SK-N-SH (cell line): ENCODE data around the gene RARA.

Experiments used
- CHD2 ChIP-seq: fragments of 150-350 bp; IDR thresholded peaks from 2 replicates; pipeline ENCODE4 v1.6.1; 2018; ENCODE audit warnings: low read length; ENCODE audit not compliant: partially characterized antibody
- EP300 ChIP-seq, 2 experiments: IDR thresholded peaks; 2 replicates each; pipeline versions ENCODE4 v1.4.0 to v1.6.1; 2012; ENCODE audit warnings: borderline replicate concordance in 1 of 2, low read depth in 1 of 2, low read length in 1 of 2
- GABPA ChIP-seq: IDR thresholded peaks from 2 replicates; pipeline ENCODE4 v1.4.0; 2012; ENCODE audit warnings: low read depth, mild to moderate bottlenecking
- NFIC ChIP-seq: IDR thresholded peaks from 2 replicates; pipeline ENCODE4 v1.4.0; 2012; ENCODE audit warnings: borderline replicate concordance
- POLR2AphosphoS5 ChIP-seq: IDR thresholded peaks from 2 replicates; pipeline ENCODE4 v1.6.1; 2012; ENCODE audit warnings: low read depth, low read length
- SIN3A ChIP-seq: IDR thresholded peaks from 2 replicates; pipeline ENCODE4 v1.6.1; 2012; ENCODE audit warnings: low read depth, mild to moderate bottlenecking, low read length, moderate library complexity, borderline replicate concordance
- TAF1 ChIP-seq: IDR thresholded peaks from 2 replicates; pipeline ENCODE4 v1.6.1; 2012; ENCODE audit warnings: low read depth, mild to moderate bottlenecking, low read length, moderate library complexity, borderline replicate concordance
- TCF12 ChIP-seq: IDR thresholded peaks from 2 replicates; pipeline ENCODE4 v1.4.0; 2012
- TF ChIP-seq, protein P1 (sequence below): fragments of 200-600 bp; sonication (generic); IDR thresholded peaks from 2 replicates; pipeline ENCODE4 v1.6.1; 2017; ENCODE audit warnings: antibody characterized with exemption, mild to moderate bottlenecking, moderate library complexity
- TF ChIP-seq, protein P2 (sequence below): IDR thresholded peaks from 2 replicates; pipeline ENCODE4; 2012
- TF ChIP-seq, protein P3 (sequence below): fragments of 150-350 bp; IDR thresholded peaks from 2 replicates; pipeline ENCODE4 v1.6.1; 2017; ENCODE audit warnings: antibody characterized with exemption, low read length, low read depth, borderline replicate concordance

DNA sequence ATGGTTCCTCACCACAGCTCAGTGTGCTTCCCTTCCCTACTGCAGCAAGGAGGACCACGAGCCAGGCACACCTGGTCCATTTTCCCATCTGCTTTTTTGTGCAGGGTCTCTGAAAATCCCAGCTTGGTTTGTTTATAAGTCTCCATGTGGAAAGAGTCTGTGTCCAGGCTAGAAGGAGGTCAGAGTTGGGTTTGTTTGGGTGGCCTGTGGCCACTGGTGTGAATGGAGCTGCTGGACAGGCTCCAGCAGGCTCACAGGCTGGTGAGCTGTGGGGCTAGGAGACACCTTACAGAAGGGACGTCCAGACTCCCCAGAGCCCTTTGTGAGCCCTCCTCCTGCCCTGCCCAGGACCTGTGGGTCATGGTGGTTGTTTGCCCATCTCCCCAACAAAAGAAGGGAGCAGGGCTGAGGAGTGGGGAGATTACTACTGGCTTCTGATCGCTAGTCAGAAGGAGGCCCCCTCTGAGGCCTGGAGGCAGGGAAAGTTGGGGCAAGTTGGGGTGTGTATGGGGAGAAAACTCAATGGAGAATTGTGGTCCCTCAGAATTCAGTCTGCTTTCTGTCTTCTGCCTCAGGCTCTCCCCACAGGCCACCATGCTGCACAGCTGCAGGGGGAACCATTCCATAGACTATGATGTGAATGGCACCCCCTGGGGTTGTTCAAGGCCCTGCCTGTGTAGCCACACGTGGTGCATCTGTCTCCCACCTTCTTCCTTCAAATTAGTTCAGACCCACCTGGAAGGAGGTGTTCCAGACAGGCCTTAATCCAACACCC lies 4.1 kb downstream of the RARA start:
- TF ChIP-seq, protein P1, sequence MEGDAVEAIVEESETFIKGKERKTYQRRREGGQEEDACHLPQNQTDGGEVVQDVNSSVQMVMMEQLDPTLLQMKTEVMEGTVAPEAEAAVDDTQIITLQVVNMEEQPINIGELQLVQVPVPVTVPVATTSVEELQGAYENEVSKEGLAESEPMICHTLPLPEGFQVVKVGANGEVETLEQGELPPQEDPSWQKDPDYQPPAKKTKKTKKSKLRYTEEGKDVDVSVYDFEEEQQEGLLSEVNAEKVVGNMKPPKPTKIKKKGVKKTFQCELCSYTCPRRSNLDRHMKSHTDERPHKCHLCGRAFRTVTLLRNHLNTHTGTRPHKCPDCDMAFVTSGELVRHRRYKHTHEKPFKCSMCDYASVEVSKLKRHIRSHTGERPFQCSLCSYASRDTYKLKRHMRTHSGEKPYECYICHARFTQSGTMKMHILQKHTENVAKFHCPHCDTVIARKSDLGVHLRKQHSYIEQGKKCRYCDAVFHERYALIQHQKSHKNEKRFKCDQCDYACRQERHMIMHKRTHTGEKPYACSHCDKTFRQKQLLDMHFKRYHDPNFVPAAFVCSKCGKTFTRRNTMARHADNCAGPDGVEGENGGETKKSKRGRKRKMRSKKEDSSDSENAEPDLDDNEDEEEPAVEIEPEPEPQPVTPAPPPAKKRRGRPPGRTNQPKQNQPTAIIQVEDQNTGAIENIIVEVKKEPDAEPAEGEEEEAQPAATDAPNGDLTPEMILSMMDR: no peak
- no peak for TF ChIP-seq NFIC
- TF ChIP-seq EP300 (IDR thresholded peaks at IDR 0.05; ENCODE audit: borderline replicate concordance in 1 of 2, low read depth in 1 of 2, low read length in 1 of 2): no peak
- TF ChIP-seq, protein P2, sequence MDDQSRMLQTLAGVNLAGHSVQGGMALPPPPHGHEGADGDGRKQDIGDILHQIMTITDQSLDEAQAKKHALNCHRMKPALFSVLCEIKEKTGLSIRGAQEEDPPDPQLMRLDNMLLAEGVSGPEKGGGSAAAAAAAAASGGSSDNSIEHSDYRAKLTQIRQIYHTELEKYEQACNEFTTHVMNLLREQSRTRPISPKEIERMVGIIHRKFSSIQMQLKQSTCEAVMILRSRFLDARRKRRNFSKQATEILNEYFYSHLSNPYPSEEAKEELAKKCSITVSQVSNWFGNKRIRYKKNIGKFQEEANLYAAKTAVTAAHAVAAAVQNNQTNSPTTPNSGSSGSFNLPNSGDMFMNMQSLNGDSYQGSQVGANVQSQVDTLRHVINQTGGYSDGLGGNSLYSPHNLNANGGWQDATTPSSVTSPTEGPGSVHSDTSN: no peak
- TF ChIP-seq TAF1: no peak
- no peak for TF ChIP-seq CHD2
- TF ChIP-seq TCF12: no peak
- TF ChIP-seq, protein P3, sequence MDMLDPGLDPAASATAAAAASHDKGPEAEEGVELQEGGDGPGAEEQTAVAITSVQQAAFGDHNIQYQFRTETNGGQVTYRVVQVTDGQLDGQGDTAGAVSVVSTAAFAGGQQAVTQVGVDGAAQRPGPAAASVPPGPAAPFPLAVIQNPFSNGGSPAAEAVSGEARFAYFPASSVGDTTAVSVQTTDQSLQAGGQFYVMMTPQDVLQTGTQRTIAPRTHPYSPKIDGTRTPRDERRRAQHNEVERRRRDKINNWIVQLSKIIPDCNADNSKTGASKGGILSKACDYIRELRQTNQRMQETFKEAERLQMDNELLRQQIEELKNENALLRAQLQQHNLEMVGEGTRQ: no peak
- TF ChIP-seq POLR2AphosphoS5: no peak
- TF ChIP-seq SIN3A: no peak
- TF ChIP-seq GABPA: no peak
